Measurements from ENCODE around the gene MDM1. TPM values are rescaled to one million over a fixed set of nuclear protein-coding genes. Genes with fewer than 3 reads are reported as not detected.

Gene MDM1, protein sequence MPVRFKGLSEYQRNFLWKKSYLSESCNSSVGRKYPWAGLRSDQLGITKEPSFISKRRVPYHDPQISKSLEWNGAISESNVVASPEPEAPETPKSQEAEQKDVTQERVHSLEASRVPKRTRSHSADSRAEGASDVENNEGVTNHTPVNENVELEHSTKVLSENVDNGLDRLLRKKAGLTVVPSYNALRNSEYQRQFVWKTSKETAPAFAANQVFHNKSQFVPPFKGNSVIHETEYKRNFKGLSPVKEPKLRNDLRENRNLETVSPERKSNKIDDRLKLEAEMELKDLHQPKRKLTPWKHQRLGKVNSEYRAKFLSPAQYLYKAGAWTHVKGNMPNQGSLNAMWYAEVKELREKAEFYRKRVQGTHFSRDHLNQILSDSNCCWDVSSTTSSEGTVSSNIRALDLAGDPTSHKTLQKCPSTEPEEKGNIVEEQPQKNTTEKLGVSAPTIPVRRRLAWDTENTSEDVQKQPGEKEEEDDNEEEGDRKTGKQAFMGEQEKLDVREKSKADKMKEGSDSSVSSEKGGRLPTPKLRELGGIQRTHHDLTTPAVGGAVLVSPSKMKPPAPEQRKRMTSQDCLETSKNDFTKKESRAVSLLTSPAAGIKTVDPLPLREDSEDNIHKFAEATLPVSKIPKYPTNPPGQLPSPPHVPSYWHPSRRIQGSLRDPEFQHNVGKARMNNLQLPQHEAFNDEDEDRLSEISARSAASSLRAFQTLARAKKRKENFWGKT
- 13.0 and 15.2 TPM in 2 replicates for total RNA-seq (2016; rRNA removed; fragmentation: Illumina TruSeq; extraction: Trizol)
- 3.3 and 3.6 TPM in 2 replicates for total RNA-seq (2016; cell fraction: cytosol; rRNA removed; fragmentation: Illumina TruSeq; extraction: Trizol; ENCODE audit: low read depth)
- total RNA-seq (2016; cell fraction: insoluble cytoplasmic fraction; rRNA removed; fragmentation: Illumina TruSeq; extraction: Trizol), result 14.5 and 16.2 TPM in 2 replicates
- 3.5 and 4.6 TPM in 2 replicates for total RNA-seq (2016; cell fraction: membrane; rRNA removed; fragmentation: Illumina TruSeq; extraction: Trizol)
- total RNA-seq (2016; cell fraction: nucleus; rRNA removed; fragmentation: Illumina TruSeq; extraction: Trizol), result 31.5 and 36.8 TPM in 2 replicates
- polyA plus RNA-seq (2011; rRNA removed), result 3.6 and 4.6 TPM in 2 replicates
- 1.0 and 1.5 TPM in 2 replicates for polyA plus RNA-seq (2011; cell fraction: cytosol; rRNA removed)
- 7.7 and 9.1 TPM in 2 replicates for polyA plus RNA-seq (2011; cell fraction: nucleus; rRNA removed)
- polyA plus RNA-seq (2012), result 3.2 and 5.0 TPM in 2 replicates
- 0.46 and 0.75 TPM in 2 replicates for polyA plus RNA-seq (2016; cell fraction: cytosol; fragmentation: Illumina TruSeq; extraction: Trizol; ENCODE audit: low read depth)
- polyA plus RNA-seq (2016; cell fraction: insoluble cytoplasmic fraction; fragmentation: Illumina TruSeq; extraction: Trizol; ENCODE audit: low read depth), result 8.5 and 11.4 TPM in 2 replicates
- 2.0 and 2.5 TPM in 2 replicates for polyA plus RNA-seq (2016; cell fraction: membrane; fragmentation: Illumina TruSeq; extraction: Trizol; ENCODE audit: low read depth)
- polyA plus RNA-seq (2016; cell fraction: nucleus; fragmentation: Illumina TruSeq; extraction: Trizol; ENCODE audit: insufficient read depth, low read depth), result 34.8 and 39.2 TPM in 2 replicates
- polyA minus RNA-seq (2011; rRNA and poly(A)+ RNA removed; ENCODE audit: low replicate concordance), result 0.56 and 3.5 TPM in 2 replicates
- 0.99 and 3.7 TPM in 2 replicates for polyA minus RNA-seq (2011; cell fraction: cytosol; rRNA and poly(A)+ RNA removed)
- 17.5 and 21.4 TPM in 2 replicates for polyA minus RNA-seq (2011; cell fraction: nucleus; rRNA and poly(A)+ RNA removed)
- percentile 52 among the genes with signal in this experiment for Bru-seq, nascent RNA
- BruChase-seq, experiment 1, labeled RNA remaining after a 6-hour chase, result percentile 54 among the genes with signal in this experiment
- percentile 56 among the genes with signal in this experiment for BruChase-seq, experiment 2, labeled RNA remaining after a 2-hour chase
- long read RNA-seq, experiment 1, partial matches to known transcripts, result 1 of 4 reads
- long read RNA-seq, experiment 1, other reads (novel, unspliced or antisense), result 2 of 4 reads
- long read RNA-seq, experiment 2, partial matches to known transcripts, result 0 of 4 reads
- long read RNA-seq, experiment 2, other reads (novel, unspliced or antisense), result 4 of 4 reads

DNA sequence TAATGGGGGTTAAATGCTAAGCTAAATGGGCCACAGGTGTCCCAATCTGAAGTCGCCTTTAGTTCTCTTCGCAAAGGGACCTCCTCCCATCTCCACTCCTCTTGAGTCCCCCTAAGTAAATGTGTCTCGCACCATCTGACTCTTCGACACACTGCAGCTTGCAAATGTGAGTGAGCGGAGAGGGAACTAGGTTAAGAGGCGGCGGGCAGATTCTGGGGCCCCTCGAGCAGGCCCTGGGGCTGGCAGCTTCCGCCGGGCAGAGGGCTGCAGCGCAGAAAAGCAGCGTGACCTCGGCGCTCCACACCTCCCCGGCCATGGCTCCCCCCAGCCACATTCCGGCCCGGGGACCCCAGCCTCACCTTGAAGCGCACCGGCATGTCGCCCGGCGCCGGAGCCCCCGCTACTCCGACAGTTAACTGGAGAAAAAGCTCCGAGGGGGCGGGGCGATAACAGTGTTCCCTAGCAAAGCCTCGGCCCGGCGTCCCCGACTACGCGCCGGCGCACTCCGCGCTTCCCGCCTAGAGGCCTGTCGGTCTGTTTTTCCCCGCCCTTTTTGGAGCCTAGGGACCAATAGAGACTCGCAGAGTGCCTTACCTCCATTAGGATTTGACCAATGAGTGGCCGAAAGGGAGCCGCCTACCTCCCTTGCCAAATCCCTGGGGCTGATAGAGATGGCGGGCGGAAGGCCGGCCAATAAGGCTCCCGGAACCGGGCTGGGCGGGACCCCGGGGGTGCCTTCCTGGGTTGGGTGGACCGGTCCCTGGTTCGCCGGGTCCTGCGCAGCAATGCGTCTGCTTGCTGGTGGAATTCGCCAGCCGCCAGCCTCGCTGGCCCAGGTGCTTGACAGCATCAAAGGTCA is at the start of gene MDM1:
MDM1 (minus strand) TSS at position 494 of the 859 bp plus-strand sequence; CDS start at position 377, 117 bp downstream.
- POLR2A ChIA-PET, result interaction anchor here (1.0 to 1.6 kb wide), 5 partner anchors 10 to 1063 kb away, joined by 3 to 12 read pairs (median 3); partner anchors contain the start of genes CAND1 and MDM2
- ATAC-seq, result peak; percentile 99
- peak within 1 kb of the TSS; percentile 89 for H3K4me2 ChIP-seq (ENCODE audit: low read depth, low read length)
- TF ChIP-seq ZNF460 (CRISPR knock-in tag; IDR thresholded peaks at IDR 0.05; ENCODE audit: borderline replicate concordance) (no peak), SMAD9 (CRISPR knock-in tag; IDR thresholded peaks at IDR 0.05) (no peak), KDM5B (CRISPR knock-in tag; IDR thresholded peaks at IDR 0.05; ENCODE audit: borderline replicate concordance) (peak; percentile 70; the same call in 1 of the 2 replicates), NAIF1 (CRISPR knock-in tag; IDR thresholded peaks at IDR 0.05; ENCODE audit: borderline replicate concordance) (no peak), GFI1 (CRISPR knock-in tag; IDR thresholded peaks at IDR 0.05; ENCODE audit: borderline replicate concordance) (no peak), SAP130 (CRISPR knock-in tag; IDR thresholded peaks at IDR 0.05; ENCODE audit: low read depth) (peak; percentile 89), ZNF225 (CRISPR knock-in tag; IDR thresholded peaks at IDR 0.05) (no peak), CBX2 (IDR thresholded peaks at IDR 0.05; ENCODE audit: low read depth, low read length) (no peak), CBX2 (CRISPR knock-in tag; IDR thresholded peaks at IDR 0.05; ENCODE audit: low read depth) (no peak)
- TF ChIP-seq, protein P1, sequence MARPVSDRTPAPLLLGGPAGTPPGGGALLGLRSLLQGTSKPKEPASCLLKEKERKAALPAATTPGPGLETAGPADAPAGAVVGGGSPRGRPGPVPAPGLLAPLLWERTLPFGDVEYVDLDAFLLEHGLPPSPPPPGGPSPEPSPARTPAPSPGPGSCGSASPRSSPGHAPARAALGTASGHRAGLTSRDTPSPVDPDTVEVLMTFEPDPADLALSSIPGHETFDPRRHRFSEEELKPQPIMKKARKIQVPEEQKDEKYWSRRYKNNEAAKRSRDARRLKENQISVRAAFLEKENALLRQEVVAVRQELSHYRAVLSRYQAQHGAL (CRISPR knock-in tag; IDR thresholded peaks at IDR 0.05; ENCODE audit: not compliant biosample characterization), result no peak
- TF ChIP-seq, protein P2, sequence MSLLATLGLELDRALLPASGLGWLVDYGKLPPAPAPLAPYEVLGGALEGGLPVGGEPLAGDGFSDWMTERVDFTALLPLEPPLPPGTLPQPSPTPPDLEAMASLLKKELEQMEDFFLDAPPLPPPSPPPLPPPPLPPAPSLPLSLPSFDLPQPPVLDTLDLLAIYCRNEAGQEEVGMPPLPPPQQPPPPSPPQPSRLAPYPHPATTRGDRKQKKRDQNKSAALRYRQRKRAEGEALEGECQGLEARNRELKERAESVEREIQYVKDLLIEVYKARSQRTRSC (CRISPR knock-in tag; IDR thresholded peaks at IDR 0.05; ENCODE audit: low read depth), result no peak

More for the DNA sequence above, at the start of gene MDM1:
- DNase-seq (ENCODE audit: low spot score), result peak; percentile 98
- H3K27me3 ChIP-seq (ENCODE audit: control insufficient read depth in 1 of 2, insufficient read depth in 2 of 2, low read length in 2 of 2), result no peaks in the 10 kb centered on the region; a peak in 1 of 5 replicates
- H2AFZ ChIP-seq (ENCODE audit: low read length), result peak within 1 kb of the TSS; percentile 84
- H4K20me1 ChIP-seq (ENCODE audit: insufficient read depth, low read length), result no peaks in the 10 kb centered on the region
- no peaks in the 10 kb centered on the region for H3K9me3 ChIP-seq (ENCODE audit: low read length)
- peak; percentile 85 for FAIRE-seq
- CTCF ChIA-PET (ENCODE audit: low intra/inter-chr PET ratio, low total read pairs), result no interaction called here
- no peaks in the 10 kb centered on the region; a peak in 1 of 5 replicates for H3K36me3 ChIP-seq (replicated peaks in 1 of 2; ENCODE audit: control insufficient read depth in 1 of 2, insufficient read depth in 2 of 2, low read length in 2 of 2)
- no peaks in the 10 kb centered on the region for H3K79me2 ChIP-seq (ENCODE audit: insufficient read depth, low read length)
- peak within 1 kb of the TSS; percentile 71 to 81 (median 78) for H3K4me3 ChIP-seq (replicated peaks in 1 of 3; ENCODE audit: insufficient read depth in 1 of 3, low read depth in 2 of 3, low read length in 3 of 3)
- H3K27ac ChIP-seq (ENCODE audit: extremely low read length, insufficient read depth, low read length), result peak within 1 kb of the TSS; percentile 31
- in situ Hi-C loops (cut with HindIII; ENCODE audit: extremely low pct_ligation_motif_present, low pct_unique_long_range_greater_than_20kb), result no loop called here
- intact Hi-C loops (cut with micrococcal nuclease; ENCODE audit: unreplicated experiment), result loop anchor here (1.0 to 10.0 kb wide), 3 partner anchors 10 to 333 kb away; no protein-coding TSS in a partner anchor
- H3K9ac ChIP-seq (ENCODE audit: insufficient read depth, low read depth, low read length), result peak within 1 kb of the TSS; percentile 68
- peaks cover 44% of the 10 kb centered on the region for H3K4me1 ChIP-seq (ENCODE audit: insufficient read depth, low read length)
- 4% methylated on average over 6 of the region's 59 CpGs for WGBS (ENCODE audit: low lambda C conversion rate)
- no TSS peak for BruUV-seq (replicated peaks)
